Prostate gland (tissue), 2 donors: Measurements from ENCODE around the gene ST3GAL6. TPM values are rescaled to one million over a fixed set of nuclear protein-coding genes. Genes with fewer than 3 reads are reported as not detected.

Experiments used
- DNase-seq: peaks from one replicate; pipeline ENCODE4 v3.0.0-alpha.2; 2019; ENCODE audit warnings: low spot score
- H3K27ac ChIP-seq, 2 donors: fragments of 200-600 bp; sonication (generic); 2 replicates each; pipeline ENCODE4 v1.5.1; 2017 to 2019
- H3K27me3 ChIP-seq: fragments of 200-600 bp; sonication (generic); replicated peaks from 2 replicates; pipeline ENCODE4 v1.5.1; 2019; ENCODE audit not compliant: insufficient read depth
- H3K36me3 ChIP-seq, 2 donors: fragments of 200-600 bp; sonication (generic); 1 replicate in 1 of 2; 2 replicates in 1 of 2; pipeline versions ENCODE4 v1.5.1 to v1.8.1; 2017 to 2019
- H3K4me1 ChIP-seq: fragments of 200-600 bp; sonication (generic); replicated peaks from 2 replicates; pipeline ENCODE4 v1.5.1; 2019
- H3K4me3 ChIP-seq, 2 donors: fragments of 200-600 bp; sonication (generic); 2 replicates each; pipeline ENCODE4 v1.5.1; 2017 to 2019
- H3K9me3 ChIP-seq: fragments of 200-600 bp; sonication (generic); 2 replicates; pipeline ENCODE4 v1.5.1; 2017
- CTCF ChIP-seq, 4 experiments: fragments of 200-600 bp in 2 of 4; fragments of 450-650 bp in 2 of 4; sonication (generic) in 2 of 4; IDR thresholded peaks; 1 replicate in 3 of 4; 2 replicates in 1 of 4; pipeline ENCODE4 v1.5.1; 2016 to 2019; ENCODE audit warnings: antibody characterized with exemption in 4 of 4, mild to moderate bottlenecking in 2 of 4, moderate library complexity in 2 of 4
- POLR2A ChIP-seq: fragments of 450-650 bp; IDR thresholded peaks from one replicate; pipeline ENCODE4 v1.6.1; 2016; ENCODE audit warnings: antibody characterized with exemption, mild to moderate bottlenecking
- POLR2AphosphoS5 ChIP-seq: sonication (generic); formaldehyde crosslinking; IDR thresholded peaks from one replicate; pipeline ENCODE4 v1.6.1; 2017; ENCODE audit warnings: antibody characterized with exemption
- WGBS: methylation state at CpG from one replicate; pipeline ENCODE4 v1.1.5; 2018; 5-methylcytosine and 5-hydroxymethylcytosine counted together
- intact Hi-C: fragments of 100-400 bp; cut with DNase I; formaldehyde crosslinking; loops from one replicate; pipeline ENCODE4 v1.14.2; 2022
- total RNA-seq, 2 donors: library from RNA; depleted of rRNA; stranded (reverse); fragments of >200 nt; gene quantifications; one replicate each; pipeline ENCODE4 v1.1.0, GENCODE V29; 2016

The ST3GAL6 gene
- total RNA-seq, 2 donors from 2014 or later: 7.1 to 10.6 TPM

GRCh38 chr3:98725352-98725751 lies 37.8 kb upstream of the ST3GAL6 start:
- TF ChIP-seq CTCF (IDR thresholded peaks at IDR 0.05) (no peak), POLR2AphosphoS5 (no peak), POLR2A (no peak)

GRCh38 chr3:98726084-98726483 lies 37.1 kb upstream of the ST3GAL6 start:
- H3K4me3 ChIP-seq: no peak overlapping the region
- no peaks in the 10 kb centered on the region for H3K4me1 ChIP-seq
- WGBS: 90% methylated on average over 1 of the region's 1 CpG
- intact Hi-C loops: no loop called here
- TF ChIP-seq CTCF (IDR thresholded peaks at IDR 0.05): no peak
- no peak for TF ChIP-seq POLR2AphosphoS5
- no peak for TF ChIP-seq POLR2A
- H3K9me3 ChIP-seq: no peaks in the 10 kb centered on the region
- H3K27me3 ChIP-seq: no peaks in the 10 kb centered on the region
- DNase-seq: no peak
- H3K36me3 ChIP-seq: no peaks in the 10 kb centered on the region
- H3K27ac ChIP-seq: no peak overlapping the region

More at GRCh38 chr3:98725352-98725751, 37.8 kb upstream of the ST3GAL6 start:
- Histone ChIP-seq H3K9me3 (no peaks in the 10 kb centered on the region), H3K27ac (no peak overlapping the region), H3K27me3 (no peaks in the 10 kb centered on the region), H3K36me3 (no peaks in the 10 kb centered on the region), H3K4me1 (no peaks in the 10 kb centered on the region), H3K4me3 (no peak overlapping the region)
- intact Hi-C loops: no loop called here
- DNase-seq: no peak
- 73% methylated on average over 2 of the region's 2 CpGs for WGBS

- no peak for DNase-seq
- TF ChIP-seq POLR2AphosphoS5: no peak
- TF ChIP-seq POLR2A: no peak
- H3K27ac ChIP-seq: no peak overlapping the region
- no peaks in the 10 kb centered on the region for H3K9me3 ChIP-seq
- H3K27me3 ChIP-seq: no peaks in the 10 kb centered on the region
- H3K4me1 ChIP-seq: no peaks in the 10 kb centered on the region
- H3K36me3 ChIP-seq: no peaks in the 10 kb centered on the region
- intact Hi-C loops: no loop called here
- WGBS: 82% methylated on average over 3 of the region's 3 CpGs
- H3K4me3 ChIP-seq: no peak overlapping the region
Measured at GRCh38 chr3:98727638-98728037, 35.5 kb upstream of the ST3GAL6 start.

GRCh38 chr3:98728672-98729071 lies 34.5 kb upstream of the ST3GAL6 start:
- 83% methylated on average over 2 of the region's 2 CpGs for WGBS
- no peaks in the 10 kb centered on the region for H3K9me3 ChIP-seq
- no peak for DNase-seq

GRCh38 chr3:98730338-98730737 lies 32.8 kb upstream of the ST3GAL6 start:
- TF ChIP-seq POLR2A (no peak), POLR2AphosphoS5 (no peak), CTCF (IDR thresholded peaks at IDR 0.05) (no peak)
- WGBS: 58% methylated on average over 1 of the region's 1 CpG
- intact Hi-C loops: no loop called here

More at GRCh38 chr3:98728672-98729071, 34.5 kb upstream of the ST3GAL6 start:
- H3K27me3 ChIP-seq: no peaks in the 10 kb centered on the region
- no peaks in the 10 kb centered on the region for H3K4me1 ChIP-seq
- TF ChIP-seq POLR2A (no peak), POLR2AphosphoS5 (no peak), CTCF (IDR thresholded peaks at IDR 0.05) (no peak)
- no peak overlapping the region for H3K27ac ChIP-seq
- H3K36me3 ChIP-seq: no peaks in the 10 kb centered on the region
- intact Hi-C loops: no loop called here
- H3K4me3 ChIP-seq: no peak overlapping the region

More at GRCh38 chr3:98730338-98730737, 32.8 kb upstream of the ST3GAL6 start:
- Histone ChIP-seq H3K27me3 (no peaks in the 10 kb centered on the region), H3K27ac (no peak overlapping the region), H3K4me1 (peaks cover 6% of the 10 kb centered on the region), H3K4me3 (no peak overlapping the region), H3K9me3 (no peaks in the 10 kb centered on the region), H3K36me3 (no peaks in the 10 kb centered on the region)
- no peak for DNase-seq
